GM13976 (cell line): ENCODE results near the gene IGLL5.

Experiments
- DNase-seq: peaks from one replicate; pipeline ENCODE4 v3.0.0; 2012; ENCODE audit warnings: low spot score
- in situ Hi-C: fragments of 300-500 bp; cut with MboI; formaldehyde crosslinking; loops from one replicate; pipeline ENCODE4 v1.12.0; 2022; ENCODE audit warnings: low sequenced_read_pairs, mixed read lengths, inconsistent platforms; ENCODE audit not compliant: unreplicated experiment
- TF ChIP-seq, protein P1 (sequence below): IDR thresholded peaks from 2 replicates; pipeline ENCODE4 v1.5.1; 2012; ENCODE audit warnings: borderline replicate concordance, mild to moderate bottlenecking; ENCODE audit not compliant: insufficient read depth; ENCODE audit errors: extremely low read depth, missing control alignments, control extremely low read depth

IGLL5 gene

GRCh38 chr22:22922954-22923319 lies 35.3 kb downstream of the IGLL5 start:
- no peak for DNase-seq
- in situ Hi-C loops, result no loop called here
- TF ChIP-seq, protein P1, sequence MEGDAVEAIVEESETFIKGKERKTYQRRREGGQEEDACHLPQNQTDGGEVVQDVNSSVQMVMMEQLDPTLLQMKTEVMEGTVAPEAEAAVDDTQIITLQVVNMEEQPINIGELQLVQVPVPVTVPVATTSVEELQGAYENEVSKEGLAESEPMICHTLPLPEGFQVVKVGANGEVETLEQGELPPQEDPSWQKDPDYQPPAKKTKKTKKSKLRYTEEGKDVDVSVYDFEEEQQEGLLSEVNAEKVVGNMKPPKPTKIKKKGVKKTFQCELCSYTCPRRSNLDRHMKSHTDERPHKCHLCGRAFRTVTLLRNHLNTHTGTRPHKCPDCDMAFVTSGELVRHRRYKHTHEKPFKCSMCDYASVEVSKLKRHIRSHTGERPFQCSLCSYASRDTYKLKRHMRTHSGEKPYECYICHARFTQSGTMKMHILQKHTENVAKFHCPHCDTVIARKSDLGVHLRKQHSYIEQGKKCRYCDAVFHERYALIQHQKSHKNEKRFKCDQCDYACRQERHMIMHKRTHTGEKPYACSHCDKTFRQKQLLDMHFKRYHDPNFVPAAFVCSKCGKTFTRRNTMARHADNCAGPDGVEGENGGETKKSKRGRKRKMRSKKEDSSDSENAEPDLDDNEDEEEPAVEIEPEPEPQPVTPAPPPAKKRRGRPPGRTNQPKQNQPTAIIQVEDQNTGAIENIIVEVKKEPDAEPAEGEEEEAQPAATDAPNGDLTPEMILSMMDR, result no peak

DNA sequence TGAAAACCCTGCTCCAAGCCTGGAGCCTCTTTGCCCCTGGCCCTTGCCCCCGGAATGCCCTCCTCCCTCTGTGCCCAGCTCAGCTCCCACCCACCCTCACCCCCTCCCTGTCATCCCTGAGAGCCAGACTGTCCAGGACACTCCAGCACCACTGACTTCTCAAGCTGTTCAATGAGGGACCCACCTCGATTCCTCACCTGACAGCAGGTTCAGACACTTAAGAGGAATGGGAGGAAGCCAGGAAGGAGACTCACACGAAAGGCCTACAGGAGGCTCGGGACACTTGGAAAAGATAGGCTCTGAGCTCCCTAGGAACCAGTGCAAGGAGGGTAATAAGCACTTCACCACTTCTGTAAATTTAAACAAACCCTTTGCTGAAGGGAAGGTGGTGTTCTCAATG lies 35.8 kb downstream of the IGLL5 start:
- in situ Hi-C loops, result no loop called here
- TF ChIP-seq, protein P1, result no peak
- DNase-seq, result no peak

DNA sequence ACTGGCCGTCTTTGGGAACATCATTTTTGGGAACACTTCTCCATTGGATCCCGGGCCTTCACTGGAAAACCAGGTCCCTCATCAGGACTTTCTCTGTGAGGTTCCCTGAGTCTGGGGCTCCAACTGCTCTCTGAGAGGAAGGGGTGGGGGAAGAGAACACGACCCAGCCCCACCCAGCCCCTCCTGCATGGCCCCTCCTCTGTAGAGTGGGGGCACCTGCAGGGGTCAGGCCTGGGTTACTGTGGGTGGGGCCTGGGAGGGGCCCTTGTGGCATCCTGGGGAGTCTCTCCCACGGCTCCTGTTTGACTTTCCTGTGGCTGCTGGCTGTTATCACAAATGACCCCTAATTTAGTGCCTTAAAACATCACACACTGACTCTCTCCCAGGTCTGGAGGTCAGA lies 36.3 kb downstream of the IGLL5 start:
- TF ChIP-seq, protein P1, result no peak
- in situ Hi-C loops, result no loop called here
- DNase-seq, result no peak

DNA sequence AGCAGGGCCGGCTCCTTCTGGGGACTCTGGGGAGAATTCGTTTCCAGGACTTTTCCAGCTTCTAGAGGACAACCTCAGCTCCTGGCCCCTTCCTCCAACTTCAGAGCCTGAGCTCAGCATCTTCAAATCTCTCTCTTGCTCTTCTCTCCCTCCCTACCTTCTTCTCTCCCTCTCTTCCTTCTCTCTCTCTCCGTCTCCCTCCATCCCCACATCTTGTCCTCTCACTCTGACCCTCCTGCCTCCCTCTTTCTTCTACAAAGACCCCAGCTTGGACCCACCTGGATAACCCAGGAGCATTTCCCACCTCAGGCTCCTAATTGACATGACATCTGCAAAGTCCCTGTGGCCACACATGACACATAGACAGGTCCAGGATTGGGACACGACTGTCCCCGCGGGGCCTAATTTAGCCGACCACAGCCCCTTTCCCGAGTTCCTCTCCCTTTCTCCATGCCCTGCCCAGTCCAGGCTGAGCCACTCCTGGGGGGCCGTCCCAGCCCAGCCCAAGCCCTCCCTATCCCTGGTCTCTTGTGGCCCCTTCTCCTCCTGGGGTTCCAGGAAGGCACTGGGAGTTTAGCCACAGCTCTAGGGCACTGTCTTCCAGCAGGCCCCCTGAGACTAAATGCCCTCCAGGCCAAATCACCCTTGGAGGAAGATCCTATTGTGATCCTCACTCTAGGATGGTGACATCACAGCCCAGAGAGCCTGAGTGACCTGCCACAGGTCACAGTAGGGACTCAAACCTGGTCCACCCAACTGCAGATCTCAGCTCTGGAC lies 36.9 kb downstream of the IGLL5 start:
- TF ChIP-seq, protein P1, result no peak
- DNase-seq, result no peak
- in situ Hi-C loops, result loop anchor here (25.0 kb wide), 1 partner anchor 562 kb away; no protein-coding TSS in a partner anchor

- no peak for DNase-seq
- TF ChIP-seq, protein P1, result no peak
- in situ Hi-C loops, result loop anchor here (25.0 kb wide), 1 partner anchor 563 kb away; no protein-coding TSS in a partner anchor
Observed at GRCh38 chr22:22925146-22925804, 37.7 kb downstream of the IGLL5 start.

GRCh38 chr22:22925805-22926369 lies 38.3 kb downstream of the IGLL5 start:
- TF ChIP-seq, protein P1, result no peak
- no peak for DNase-seq
- in situ Hi-C loops, result loop anchor here (25.0 kb wide), 1 partner anchor 564 kb away; no protein-coding TSS in a partner anchor
